GM21529 (cell line): ENCODE measurements around the gene PPM1N.

Experiments used
- ATAC-seq: cut with Tn5 transposase; IDR thresholded peaks from one replicate; pipeline ENCODE4 v1.9.1; 2021; ENCODE audit not compliant: unreplicated experiment

The PPM1N gene

GRCh38 chr19:45469945-45470761 lies 28.1 kb upstream of the PPM1N start:
- no peak for ATAC-seq

GRCh38 chr19:45470762-45471081 lies 27.5 kb upstream of the PPM1N start:
- ATAC-seq: no peak

GRCh38 chr19:45471111-45471930 lies 26.9 kb upstream of the PPM1N start:
- no peak for ATAC-seq

DNA sequence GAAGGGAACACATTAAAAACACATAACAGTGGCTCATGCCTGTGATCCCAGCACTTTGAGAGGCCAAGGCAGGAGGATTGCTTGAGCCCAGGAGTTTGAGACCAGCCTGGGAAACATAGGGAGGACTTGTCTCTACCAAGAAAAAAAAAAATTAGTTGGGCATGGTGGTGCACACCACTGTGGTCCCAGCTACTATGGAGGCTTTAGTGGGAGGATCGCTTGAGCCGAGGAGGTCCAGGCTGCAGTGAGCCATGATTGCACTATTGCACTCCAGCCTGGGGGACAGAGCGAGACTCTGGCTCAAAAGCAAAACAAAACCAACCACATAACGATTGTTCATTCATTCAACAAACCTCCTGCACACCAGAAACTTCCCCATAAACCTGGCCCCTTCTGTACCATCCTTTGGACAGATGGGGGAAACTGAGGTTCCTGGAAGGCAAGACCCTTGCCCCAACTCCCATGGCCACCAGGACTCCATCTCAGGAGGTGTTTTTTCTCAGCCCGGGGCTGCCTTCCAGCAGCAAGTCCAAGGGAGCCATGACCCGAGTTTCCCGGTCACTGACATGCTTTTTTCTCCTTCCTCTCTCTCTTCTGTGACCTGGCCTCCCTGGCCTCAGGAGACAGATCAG lies 26.2 kb upstream of the PPM1N start:
- ATAC-seq: no peak

DNA sequence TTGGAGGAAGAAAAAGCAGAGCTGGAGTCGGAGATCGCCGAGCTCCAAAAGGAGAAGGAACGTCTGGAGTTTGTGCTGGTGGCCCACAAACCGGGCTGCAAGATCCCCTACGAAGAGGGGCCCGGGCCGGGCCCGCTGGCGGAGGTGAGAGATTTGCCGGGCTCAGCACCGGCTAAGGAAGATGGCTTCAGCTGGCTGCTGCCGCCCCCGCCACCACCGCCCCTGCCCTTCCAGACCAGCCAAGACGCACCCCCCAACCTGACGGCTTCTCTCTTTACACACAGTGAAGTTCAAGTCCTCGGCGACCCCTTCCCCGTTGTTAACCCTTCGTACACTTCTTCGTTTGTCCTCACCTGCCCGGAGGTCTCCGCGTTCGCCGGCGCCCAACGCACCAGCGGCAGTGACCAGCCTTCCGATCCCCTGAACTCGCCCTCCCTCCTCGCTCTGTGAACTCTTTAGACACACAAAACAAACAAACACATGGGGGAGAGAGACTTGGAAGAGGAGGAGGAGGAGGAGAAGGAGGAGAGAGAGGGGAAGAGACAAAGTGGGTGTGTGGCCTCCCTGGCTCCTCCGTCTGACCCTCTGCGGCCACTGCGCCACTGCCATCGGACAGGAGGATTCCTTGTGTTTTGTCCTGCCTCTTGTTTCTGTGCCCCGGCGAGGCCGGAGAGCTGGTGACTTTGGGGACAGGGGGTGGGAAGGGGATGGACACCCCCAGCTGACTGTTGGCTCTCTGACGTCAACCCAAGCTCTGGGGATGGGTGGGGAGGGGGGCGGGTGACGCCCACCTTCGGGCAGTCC lies 25.5 kb upstream of the PPM1N start:
- ATAC-seq: no peak

- ATAC-seq: no peak
Measured at GRCh38 chr19:45473367-45473681, 24.9 kb upstream of the PPM1N start.

DNA sequence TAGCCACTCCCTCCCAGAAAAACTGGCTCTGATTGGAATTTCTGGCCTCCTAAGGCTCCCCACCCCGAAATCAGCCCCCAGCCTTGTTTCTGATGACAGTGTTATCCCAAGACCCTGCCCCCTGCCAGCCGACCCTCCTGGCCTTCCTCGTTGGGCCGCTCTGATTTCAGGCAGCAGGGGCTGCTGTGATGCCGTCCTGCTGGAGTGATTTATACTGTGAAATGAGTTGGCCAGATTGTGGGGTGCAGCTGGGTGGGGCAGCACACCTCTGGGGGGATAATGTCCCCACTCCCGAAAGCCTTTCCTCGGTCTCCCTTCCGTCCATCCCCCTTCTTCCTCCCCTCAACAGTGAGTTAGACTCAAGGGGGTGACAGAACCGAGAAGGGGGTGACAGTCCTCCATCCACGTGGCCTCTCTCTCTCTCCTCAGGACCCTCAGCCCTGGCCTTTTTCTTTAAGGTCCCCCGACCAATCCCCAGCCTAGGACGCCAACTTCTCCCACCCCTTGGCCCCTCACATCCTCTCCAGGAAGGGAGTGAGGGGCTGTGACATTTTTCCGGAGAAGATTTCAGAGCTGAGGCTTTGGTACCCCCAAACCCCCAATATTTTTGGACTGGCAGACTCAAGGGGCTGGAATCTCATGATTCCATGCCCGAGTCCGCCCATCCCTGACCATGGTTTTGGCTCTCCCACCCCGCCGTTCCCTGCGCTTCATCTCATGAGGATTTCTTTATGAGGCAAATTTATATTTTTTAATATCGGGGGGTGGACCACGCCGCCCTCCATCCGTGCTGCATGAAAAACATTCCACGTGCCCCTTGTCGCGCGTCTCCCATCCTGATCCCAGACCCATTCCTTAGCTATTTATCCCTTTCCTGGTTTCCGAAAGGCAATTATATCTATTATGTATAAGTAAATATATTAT lies 24.3 kb upstream of the PPM1N start:
- ATAC-seq: no peak

DNA sequence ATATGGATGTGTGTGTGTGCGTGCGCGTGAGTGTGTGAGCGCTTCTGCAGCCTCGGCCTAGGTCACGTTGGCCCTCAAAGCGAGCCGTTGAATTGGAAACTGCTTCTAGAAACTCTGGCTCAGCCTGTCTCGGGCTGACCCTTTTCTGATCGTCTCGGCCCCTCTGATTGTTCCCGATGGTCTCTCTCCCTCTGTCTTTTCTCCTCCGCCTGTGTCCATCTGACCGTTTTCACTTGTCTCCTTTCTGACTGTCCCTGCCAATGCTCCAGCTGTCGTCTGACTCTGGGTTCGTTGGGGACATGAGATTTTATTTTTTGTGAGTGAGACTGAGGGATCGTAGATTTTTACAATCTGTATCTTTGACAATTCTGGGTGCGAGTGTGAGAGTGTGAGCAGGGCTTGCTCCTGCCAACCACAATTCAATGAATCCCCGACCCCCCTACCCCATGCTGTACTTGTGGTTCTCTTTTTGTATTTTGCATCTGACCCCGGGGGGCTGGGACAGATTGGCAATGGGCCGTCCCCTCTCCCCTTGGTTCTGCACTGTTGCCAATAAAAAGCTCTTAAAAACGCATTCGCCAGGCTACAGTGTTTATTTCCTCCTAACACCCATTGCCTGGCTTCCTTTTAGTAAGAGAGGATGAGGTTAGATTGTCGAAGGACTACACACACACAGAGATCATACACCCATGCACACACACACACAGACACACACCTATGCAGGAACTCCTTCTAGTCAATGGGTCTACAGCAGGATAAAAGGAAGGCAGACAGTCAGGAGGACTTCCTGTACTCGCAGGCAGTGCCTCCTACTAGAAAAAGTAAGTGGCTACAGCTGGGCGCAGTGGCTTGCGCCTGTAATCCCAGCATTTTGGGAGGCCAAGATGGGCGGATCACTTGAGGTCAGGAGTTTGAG lies 23.4 kb upstream of the PPM1N start:
- ATAC-seq: no peak

DNA sequence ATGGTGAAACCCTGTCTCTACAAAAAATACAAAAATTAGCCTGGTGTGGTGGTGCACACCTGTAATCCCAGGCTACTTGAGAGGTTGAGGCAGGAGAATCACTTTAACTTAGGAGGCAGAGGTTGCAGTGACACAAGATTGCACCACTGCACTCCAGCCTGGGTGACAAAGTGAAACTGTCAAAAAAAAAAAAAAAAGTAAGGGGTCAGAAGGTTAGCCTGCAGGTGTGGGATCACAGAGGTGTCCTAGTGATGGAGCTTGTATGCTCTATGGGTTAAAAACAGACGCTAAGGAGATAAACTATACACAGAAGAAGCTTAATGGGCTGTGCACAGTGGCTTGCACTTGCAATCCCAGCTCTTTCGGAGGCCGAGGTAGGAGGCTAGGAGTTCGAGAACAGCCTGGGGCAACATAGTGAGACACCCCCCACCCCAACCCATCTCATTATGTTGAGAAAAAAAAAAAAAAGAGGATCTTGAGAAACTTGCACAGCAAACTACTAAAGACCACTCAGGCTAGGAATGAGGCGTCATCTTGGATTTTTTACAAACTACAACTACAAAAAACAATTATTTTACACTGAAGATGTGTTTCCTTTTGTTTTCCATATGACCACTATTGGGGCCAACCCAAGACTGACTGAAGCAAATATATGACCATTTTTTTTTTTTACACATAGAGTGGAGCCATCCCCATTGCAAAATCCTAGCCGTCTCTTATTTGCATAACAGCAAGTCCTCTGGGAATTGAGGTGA lies 22.5 kb upstream of the PPM1N start:
- no peak for ATAC-seq

DNA sequence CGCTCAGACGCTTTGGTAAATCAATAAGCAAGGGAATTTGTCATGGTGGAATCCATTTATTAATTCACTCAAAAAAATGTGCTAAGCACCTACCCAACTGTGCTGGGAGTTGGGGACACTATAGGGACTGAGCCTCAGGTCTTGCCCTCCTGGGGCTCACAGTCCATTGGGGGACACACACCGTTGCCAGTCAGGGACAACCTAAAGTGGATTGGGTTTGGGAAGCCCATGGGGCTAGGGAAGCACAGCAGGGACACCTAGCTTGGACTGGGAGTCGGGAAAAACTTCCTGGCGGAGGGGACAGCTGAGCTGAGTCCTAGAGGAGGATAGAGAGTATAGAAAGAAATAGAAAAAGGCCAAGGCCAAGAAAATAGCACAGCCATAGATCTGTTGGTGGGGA lies 21.9 kb upstream of the PPM1N start:
- no peak for ATAC-seq

DNA sequence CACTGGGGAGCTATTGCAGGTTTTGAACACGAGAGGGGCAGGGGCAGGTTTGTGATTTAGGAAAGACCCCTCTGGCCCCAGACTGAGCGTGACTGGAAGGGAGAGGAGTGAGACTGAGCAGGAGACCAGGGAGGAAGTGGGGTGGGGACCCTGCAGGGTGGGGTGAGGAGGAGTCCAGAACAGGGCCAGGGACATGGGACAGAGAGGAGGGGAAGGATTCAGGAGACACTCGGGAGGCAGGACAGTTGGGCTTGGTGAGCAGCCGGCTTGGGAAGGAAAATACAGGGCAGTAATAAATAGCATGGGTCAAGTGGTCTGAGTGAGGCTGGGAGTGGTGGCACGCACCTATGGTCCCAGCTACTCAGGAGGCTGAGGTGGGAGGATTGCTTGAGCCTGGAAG lies 21.1 kb upstream of the PPM1N start:
- no peak for ATAC-seq

- ATAC-seq: no peak
Measured at GRCh38 chr19:45477713-45478453, 20.4 kb upstream of the PPM1N start.

GRCh38 chr19:45478454-45479238 lies 19.6 kb upstream of the PPM1N start:
- peak; percentile 75 for ATAC-seq

DNA sequence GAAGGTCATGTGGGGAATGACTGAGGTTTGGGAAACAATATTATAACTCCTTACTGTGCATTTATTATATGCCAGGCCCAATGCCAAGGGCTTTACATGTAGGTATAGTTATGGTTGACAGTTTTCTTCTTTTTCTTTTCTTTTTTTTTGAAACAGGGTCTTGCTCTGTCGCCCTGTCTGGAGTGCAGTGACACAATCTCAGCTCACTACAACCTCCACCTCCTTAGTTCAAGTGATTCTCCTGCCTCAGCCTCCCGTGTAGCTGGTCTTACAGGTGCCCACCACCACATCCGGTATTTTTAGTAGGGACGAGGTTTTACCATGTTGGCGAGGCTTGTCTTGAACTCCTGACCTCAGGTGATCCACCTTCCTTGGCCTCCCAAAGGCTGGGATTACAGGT lies 15.2 kb upstream of the PPM1N start:
- ATAC-seq: no peak

DNA sequence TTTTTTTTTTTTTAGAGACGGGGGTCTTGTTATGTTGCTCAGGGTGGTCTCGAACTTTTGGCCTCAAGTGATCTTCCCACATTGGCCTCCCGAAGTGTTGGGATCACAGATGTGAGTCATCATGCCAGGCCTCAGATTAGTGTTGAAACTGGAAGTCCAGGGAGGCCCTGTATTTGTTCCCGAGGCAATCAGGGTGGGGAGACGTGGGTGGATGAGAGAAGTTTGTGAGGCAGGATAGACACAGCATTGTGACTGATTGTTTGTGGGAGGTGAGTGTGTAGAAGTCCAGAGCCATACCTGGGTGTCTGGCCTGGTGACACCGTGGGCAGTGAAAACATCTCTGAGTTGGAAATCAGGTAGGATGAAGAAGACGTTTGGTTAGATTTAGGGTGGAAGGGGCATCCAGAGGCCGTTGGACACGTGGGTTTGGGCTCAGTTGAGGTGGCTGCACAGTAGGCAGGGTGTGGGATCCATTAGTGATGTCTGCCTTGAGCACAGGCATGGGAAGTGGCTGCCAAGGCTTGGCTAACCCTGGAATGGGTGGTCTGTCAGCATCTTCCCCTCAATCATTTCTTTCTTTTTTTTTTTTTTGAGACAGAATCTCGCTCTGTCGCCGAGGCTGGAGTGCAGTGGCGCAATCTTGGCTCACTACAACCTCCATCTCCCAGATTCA lies 13.8 kb upstream of the PPM1N start:
- ATAC-seq: no peak

GRCh38 chr19:45485305-45486077 lies 12.8 kb upstream of the PPM1N start:
- peak; percentile 88 for ATAC-seq
